Measurements from ENCODE around the gene IL20RA. TPM values are rescaled to one million over a fixed set of nuclear protein-coding genes. Genes with fewer than 3 reads are reported as not detected.

IL20RA gene
- total RNA-seq, 2 experiments from 2014 or later, result not detected

DNA sequence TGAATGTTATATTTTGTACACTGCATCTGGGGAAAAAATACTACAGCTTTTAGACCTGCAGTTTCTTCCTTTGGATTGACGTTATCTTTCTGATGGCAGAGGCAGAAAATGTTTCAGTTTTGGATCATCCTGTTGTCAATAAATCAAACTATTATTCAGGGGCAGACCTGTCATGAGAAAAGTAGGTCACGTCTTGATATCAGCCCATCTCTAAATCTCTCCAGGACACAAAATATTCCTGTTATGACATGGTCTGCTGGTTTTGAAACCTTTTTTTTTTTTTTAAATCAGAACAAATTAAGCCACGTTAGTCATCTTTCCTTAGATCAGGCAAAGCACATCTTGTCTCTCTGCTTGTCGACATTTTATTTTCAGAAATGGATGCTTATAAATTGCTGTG is 24.0 kb downstream of the IL20RA start:
- H3K4me1 Mint-ChIP-seq (ENCODE audit: low read depth), result no peaks in the 10 kb centered on the region
- H3K36me3 Mint-ChIP-seq (ENCODE audit: low read depth), result no peaks in the 10 kb centered on the region
- DNase-seq (no peak), ATAC-seq (no peak)
- intact Hi-C loops (cut with micrococcal nuclease), result no loop called here
- H3K4me3 Mint-ChIP-seq, result no peak overlapping the region
- H3K27ac Mint-ChIP-seq, result no peak overlapping the region
- H3K27me3 Mint-ChIP-seq, result peaks cover 36% of the 10 kb centered on the region
- no peaks in the 10 kb centered on the region for H3K9me3 Mint-ChIP-seq
- TF ChIP-seq, protein P1, sequence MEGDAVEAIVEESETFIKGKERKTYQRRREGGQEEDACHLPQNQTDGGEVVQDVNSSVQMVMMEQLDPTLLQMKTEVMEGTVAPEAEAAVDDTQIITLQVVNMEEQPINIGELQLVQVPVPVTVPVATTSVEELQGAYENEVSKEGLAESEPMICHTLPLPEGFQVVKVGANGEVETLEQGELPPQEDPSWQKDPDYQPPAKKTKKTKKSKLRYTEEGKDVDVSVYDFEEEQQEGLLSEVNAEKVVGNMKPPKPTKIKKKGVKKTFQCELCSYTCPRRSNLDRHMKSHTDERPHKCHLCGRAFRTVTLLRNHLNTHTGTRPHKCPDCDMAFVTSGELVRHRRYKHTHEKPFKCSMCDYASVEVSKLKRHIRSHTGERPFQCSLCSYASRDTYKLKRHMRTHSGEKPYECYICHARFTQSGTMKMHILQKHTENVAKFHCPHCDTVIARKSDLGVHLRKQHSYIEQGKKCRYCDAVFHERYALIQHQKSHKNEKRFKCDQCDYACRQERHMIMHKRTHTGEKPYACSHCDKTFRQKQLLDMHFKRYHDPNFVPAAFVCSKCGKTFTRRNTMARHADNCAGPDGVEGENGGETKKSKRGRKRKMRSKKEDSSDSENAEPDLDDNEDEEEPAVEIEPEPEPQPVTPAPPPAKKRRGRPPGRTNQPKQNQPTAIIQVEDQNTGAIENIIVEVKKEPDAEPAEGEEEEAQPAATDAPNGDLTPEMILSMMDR (IDR thresholded peaks at IDR 0.05), result no peak
- ChIA-PET CTCF (no interaction called here), POLR2A (no interaction called here)

DNA sequence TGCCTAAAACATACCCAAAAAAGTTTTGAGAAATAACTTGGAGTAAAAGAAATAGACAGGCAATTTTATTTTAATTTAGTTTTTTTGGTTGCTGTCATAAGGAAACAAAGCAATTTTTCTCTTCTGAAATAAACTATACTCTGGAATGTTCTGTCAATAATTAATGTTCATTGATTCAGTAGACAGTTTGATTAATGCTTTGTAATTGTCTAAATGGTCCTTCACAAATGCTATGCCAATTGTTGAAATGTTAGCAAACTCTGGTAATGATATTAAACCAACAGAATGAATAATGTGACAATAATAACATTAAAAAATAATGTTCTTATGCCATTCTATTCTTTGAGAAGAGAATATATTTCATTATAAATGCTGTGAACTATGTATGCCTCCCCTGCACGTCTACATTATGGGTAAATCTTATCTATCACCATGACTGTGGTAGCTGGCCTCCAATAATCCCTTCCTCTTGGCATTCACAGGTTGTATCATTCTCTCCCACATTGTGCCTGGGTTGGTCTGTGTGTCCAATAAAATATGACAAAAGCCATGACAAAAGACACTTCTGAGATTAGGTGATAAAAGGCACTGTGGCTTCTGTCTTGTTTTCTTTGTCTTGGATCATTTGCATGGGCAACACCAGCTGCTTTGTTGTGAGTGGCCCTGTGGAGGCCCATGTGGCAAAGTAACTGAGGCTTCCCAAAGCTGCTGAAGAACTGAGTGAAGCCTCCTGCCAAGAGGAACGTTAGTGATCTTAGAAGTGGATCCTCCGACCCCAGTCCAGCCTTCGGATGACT is 25.1 kb downstream of the IL20RA start:
- Mint-ChIP-seq H3K36me3 (ENCODE audit: low read depth) (no peaks in the 10 kb centered on the region), H3K9me3 (no peaks in the 10 kb centered on the region), H3K4me1 (ENCODE audit: low read depth) (no peaks in the 10 kb centered on the region), H3K27me3 (peaks cover 43% of the 10 kb centered on the region), H3K4me3 (no peak overlapping the region), H3K27ac (no peak overlapping the region)
- ATAC-seq, result no peak
- CTCF ChIA-PET, result no interaction called here
- TF ChIP-seq, protein P1 (IDR thresholded peaks at IDR 0.05), result no peak
- intact Hi-C loops (cut with micrococcal nuclease), result no loop called here
- DNase-seq, result no peak
- POLR2A ChIA-PET, result no interaction called here

DNA sequence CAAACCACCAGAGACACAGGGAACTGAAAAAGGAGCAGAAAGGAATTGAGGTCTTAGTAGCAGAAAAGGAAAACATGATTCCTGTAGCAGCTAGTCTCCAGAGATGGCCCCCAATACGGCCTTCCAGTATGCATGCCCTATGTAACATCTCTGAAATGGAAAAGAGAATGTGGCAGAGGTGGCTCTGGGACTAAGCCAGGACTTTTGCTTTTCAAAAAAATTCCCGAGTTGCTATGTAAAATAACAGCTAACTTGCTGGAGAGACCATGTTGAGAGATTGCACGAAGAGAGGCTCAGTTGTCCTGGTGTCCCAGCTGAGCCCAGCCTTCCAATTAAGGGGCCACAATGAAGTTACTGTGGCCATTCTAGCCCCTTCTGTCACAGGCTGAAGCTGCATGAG is 27.7 kb downstream of the IL20RA start:
- intact Hi-C loops (cut with micrococcal nuclease), result no loop called here
- Mint-ChIP-seq H3K4me1 (ENCODE audit: low read depth) (no peaks in the 10 kb centered on the region), H3K27me3 (peaks cover 45% of the 10 kb centered on the region), H3K27ac (no peak overlapping the region), H3K9me3 (no peaks in the 10 kb centered on the region), H3K4me3 (no peak overlapping the region), H3K36me3 (ENCODE audit: low read depth) (no peaks in the 10 kb centered on the region)
- DNase-seq (no peak), ATAC-seq (no peak)
- POLR2A ChIA-PET, result no interaction called here
- TF ChIP-seq, protein P1 (IDR thresholded peaks at IDR 0.05), result no peak
- CTCF ChIA-PET, result no interaction called here

DNA sequence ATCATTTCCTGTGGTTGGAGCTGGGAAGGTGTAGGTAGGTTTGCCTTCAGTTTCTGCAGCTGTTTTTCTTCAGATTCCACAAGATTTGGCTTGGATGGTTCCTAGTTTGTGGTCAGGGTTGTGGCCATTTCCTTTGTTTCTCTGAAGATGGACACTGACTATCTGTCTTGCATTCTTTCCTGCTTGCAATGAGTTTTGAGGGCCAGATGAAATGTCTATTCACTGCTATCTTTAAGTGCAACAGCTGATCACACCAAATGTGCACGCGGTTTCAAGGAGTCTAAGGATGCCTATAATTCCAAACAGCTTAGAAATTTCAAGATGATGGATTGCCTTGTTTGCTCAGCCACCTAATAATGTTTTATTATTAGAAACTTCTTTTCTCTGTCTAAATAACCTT is 28.4 kb downstream of the IL20RA start:
- H3K27me3 Mint-ChIP-seq, result peaks cover 49% of the 10 kb centered on the region
- CTCF ChIA-PET, result interaction anchor here (1.0 kb wide), 1 partner anchor 48 kb away, joined by 3 read pairs; no protein-coding TSS in a partner anchor
- no peak for DNase-seq
- no peak overlapping the region for H3K4me3 Mint-ChIP-seq
- H3K27ac Mint-ChIP-seq, result no peak overlapping the region
- H3K36me3 Mint-ChIP-seq (ENCODE audit: low read depth), result no peaks in the 10 kb centered on the region
- POLR2A ChIA-PET, result no interaction called here
- no peaks in the 10 kb centered on the region for H3K4me1 Mint-ChIP-seq (ENCODE audit: low read depth)
- TF ChIP-seq, protein P1 (IDR thresholded peaks at IDR 0.05), result no peak
- intact Hi-C loops (cut with micrococcal nuclease), result no loop called here
- H3K9me3 Mint-ChIP-seq, result no peaks in the 10 kb centered on the region
- ATAC-seq, result no peak

DNA sequence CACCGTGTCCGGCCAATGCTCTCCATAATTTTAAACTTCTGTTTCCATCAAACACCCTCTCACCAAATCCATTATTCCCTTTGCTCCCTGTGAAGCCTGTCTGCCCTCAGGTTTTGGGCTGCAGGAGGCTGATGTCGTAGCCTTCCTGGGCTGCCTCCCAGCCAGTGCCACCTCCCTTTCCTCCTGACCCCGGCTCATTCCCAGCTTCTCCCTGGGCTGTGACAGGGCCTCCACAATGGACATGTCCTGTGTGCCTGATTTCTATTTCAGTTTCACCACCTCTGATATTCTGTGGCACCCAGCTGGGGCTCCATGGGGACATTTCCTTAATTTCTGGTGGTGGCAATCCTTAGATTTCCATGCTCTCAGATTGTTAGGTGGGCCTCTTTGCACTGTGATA is 28.8 kb downstream of the IL20RA start:
- ChIA-PET POLR2A (no interaction called here), CTCF (interaction anchor here (1.0 to 1.7 kb wide), 2 partner anchors 43 to 48 kb away, joined by 3 to 4 read pairs; no protein-coding TSS in a partner anchor)
- H3K9me3 Mint-ChIP-seq, result no peaks in the 10 kb centered on the region
- TF ChIP-seq, protein P1 (IDR thresholded peaks at IDR 0.05), result no peak
- H3K4me3 Mint-ChIP-seq, result no peak overlapping the region
- no peak overlapping the region for H3K27ac Mint-ChIP-seq
- intact Hi-C loops (cut with micrococcal nuclease), result no loop called here
- no peaks in the 10 kb centered on the region for H3K36me3 Mint-ChIP-seq (ENCODE audit: low read depth)
- H3K4me1 Mint-ChIP-seq (ENCODE audit: low read depth), result no peaks in the 10 kb centered on the region
- ATAC-seq (no peak), DNase-seq (no peak)
- H3K27me3 Mint-ChIP-seq, result peaks cover 49% of the 10 kb centered on the region

All from activated CD8-positive, alpha-beta T cell treated with anti-CD3 and anti-CD28 coated beads for 36 hours (primary cell).